ENCODE results near the gene KLK10.

KLK10 gene

DNA sequence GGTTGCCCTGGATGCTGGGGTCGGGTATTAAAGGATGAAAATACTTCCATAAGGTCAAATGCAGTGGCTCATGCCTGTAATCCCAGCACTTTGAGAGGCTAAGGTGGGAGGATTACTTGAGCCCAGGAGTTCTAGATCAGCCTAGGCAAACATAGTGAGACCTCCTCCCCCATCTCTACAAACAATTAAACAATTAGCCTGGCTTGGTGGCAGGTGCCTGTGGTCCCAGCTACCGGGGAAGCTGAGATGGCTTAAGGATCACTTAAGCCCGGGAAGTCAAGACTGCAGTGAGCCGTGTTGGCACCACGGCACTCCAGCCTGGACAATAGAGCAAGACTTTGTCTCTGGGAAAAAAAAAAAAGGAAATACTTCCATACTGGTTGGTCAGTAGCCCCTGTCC lies 5.4 kb upstream of the KLK10 start:
- H3K4me3 ChIP-seq (ENCODE audit: low read length), result no peak overlapping the region

DNA sequence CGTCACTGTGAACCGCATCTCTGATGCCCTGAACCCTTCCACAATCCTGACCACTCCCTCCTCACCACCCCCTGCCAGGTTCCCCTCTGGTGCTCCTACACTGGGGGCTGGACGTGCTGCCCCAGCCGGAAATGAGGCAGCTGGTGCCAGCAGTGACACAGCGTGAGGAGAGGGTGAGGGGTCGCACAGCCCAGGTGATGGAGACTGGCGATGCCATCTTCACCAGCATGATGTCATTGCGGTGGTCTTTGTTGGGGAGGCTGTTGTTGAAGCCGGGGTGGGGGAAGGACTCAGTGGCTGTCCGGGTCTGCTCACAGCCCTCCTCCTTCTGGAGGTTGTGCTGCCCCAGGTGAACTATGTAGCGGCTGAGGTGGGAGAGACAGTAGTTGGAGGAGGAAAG lies 4.4 kb upstream of the KLK10 start:
- no peak overlapping the region for H3K4me3 ChIP-seq (ENCODE audit: low read length)
- H3K36me3 ChIP-seq (ENCODE audit: control insufficient read depth, insufficient read depth, low read length), result no peaks in the 10 kb centered on the region
- H3K27me3 ChIP-seq (ENCODE audit: control insufficient read depth, insufficient read depth, low read length), result peaks cover 14% of the 10 kb centered on the region
- no peak overlapping the region for H3K9ac ChIP-seq (ENCODE audit: low read length)
- H3K4me1 ChIP-seq (ENCODE audit: control insufficient read depth, insufficient read depth, low read length), result peaks cover 21% of the 10 kb centered on the region
- H3K9me3 ChIP-seq (ENCODE audit: control insufficient read depth, low read length), result no peaks in the 10 kb centered on the region

More for the DNA sequence above, 5.4 kb upstream of the KLK10 start:
- Histone ChIP-seq H3K36me3 (ENCODE audit: control insufficient read depth, insufficient read depth, low read length) (no peaks in the 10 kb centered on the region), H3K27me3 (ENCODE audit: control insufficient read depth, insufficient read depth, low read length) (peaks cover 6% of the 10 kb centered on the region), H3K9ac (ENCODE audit: low read length) (no peak overlapping the region), H3K9me3 (ENCODE audit: control insufficient read depth, low read length) (no peaks in the 10 kb centered on the region), H3K4me1 (ENCODE audit: control insufficient read depth, insufficient read depth, low read length) (peaks cover 15% of the 10 kb centered on the region)

DNA sequence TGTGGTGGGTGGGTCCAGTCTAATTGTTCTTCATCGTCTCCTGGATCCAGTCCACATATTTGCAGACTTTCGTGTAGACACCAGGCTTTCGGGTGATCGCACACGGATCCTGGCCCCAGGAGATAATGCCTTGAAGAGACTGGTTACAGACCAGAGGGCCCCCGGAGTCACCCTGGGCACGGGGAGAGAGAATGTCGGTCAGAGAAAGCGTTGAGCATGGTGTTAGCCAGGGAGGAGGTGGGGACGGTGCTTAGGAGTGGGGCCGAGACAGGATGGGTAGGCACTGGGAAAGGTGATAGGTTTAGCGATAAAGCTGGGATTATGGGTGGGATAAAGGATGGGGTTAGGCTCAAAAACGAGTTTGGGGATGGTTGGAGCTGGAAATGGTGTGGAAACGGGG lies 3.0 kb upstream of the KLK10 start:
- Histone ChIP-seq H3K9ac (ENCODE audit: low read length) (no peak overlapping the region), H3K4me3 (ENCODE audit: low read length) (no peak overlapping the region), H3K27me3 (ENCODE audit: control insufficient read depth, insufficient read depth, low read length) (peaks cover 29% of the 10 kb centered on the region), H3K4me1 (ENCODE audit: control insufficient read depth, insufficient read depth, low read length) (peaks cover 21% of the 10 kb centered on the region), H3K9me3 (ENCODE audit: control insufficient read depth, low read length) (no peaks in the 10 kb centered on the region), H3K36me3 (ENCODE audit: control insufficient read depth, insufficient read depth, low read length) (no peaks in the 10 kb centered on the region)

DNA sequence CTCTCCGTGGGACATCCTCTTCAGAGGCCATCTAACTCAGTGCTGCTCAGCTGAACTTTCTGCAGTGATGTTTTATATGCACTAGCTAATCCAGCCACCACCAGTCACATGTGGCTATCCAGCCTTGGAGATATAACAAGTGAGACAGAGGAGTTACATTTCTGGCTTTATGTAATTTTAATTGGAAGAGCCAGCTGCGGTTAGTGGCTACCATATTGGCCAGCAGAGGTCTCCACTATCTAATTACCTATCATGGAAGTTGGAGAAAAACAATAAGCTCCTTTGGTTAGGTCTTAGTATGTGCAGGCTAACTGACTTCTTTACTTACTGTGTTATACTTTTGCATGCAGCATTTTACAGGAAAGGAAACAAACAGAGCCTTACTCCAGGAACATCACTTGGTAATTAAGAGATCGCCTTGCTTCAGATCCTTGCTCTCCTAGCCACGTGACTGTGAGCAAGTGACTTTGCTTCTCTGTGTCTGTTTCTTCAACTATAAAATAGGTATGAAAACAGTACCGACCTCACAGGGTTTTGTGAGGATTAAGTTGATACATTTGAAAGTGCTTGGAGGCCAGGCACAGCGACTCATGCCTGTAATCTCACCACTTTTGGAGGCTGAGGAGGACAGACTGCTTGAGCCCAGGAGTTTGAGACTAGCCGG lies 1.6 kb upstream of the KLK10 start:
- no peaks in the 10 kb centered on the region for H3K36me3 ChIP-seq (ENCODE audit: control insufficient read depth, insufficient read depth, low read length)
- no peak overlapping the region for H3K4me3 ChIP-seq (ENCODE audit: low read length)
- H3K27me3 ChIP-seq (ENCODE audit: control insufficient read depth, insufficient read depth, low read length), result peaks cover 39% of the 10 kb centered on the region
- H3K9ac ChIP-seq (ENCODE audit: low read length), result no peak overlapping the region
- H3K9me3 ChIP-seq (ENCODE audit: control insufficient read depth, low read length), result no peaks in the 10 kb centered on the region
- peaks cover 20% of the 10 kb centered on the region for H3K4me1 ChIP-seq (ENCODE audit: control insufficient read depth, insufficient read depth, low read length)

DNA sequence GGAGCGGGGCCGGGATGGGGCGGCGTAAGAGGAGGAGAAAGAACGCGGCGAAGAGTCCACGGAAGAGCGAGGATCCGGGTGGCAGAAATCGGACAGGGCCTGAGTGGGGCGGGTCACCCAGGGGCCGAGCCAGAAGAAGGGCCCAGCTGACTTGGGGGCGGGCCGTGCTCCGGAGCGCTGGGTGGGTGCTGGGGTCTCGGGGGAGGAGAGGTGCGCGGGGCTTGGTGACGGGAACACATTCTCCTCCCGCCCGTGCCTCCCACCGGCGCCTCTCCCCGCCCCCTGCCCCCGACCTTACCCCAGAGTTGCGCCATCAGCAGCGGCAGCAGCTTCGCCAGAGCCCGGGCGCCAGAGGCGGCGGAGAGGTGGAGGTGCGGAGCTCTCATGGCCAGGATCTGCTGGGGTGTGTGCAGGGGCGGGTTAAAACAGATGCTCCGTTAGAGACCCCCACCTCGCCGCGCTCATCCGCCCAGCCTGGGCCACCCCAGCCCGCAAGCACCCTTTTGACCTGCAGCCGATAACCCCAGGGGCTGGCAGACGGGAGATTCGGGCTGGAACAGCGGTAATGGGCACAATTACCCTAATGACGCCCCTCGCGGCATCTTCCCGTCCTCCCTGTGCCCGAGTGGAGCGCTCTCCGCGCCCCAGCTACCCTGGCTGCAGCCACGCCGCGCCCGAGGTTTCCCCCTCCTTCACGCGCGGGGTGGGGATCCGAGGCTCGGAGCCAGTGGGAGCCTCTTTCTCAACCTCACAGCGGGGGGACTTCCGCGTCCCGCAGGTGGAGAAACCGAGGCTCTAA lies 565 bp downstream of the KLK10 start:
- peaks cover 11% of the 10 kb centered on the region for H3K4me1 ChIP-seq (ENCODE audit: control insufficient read depth, insufficient read depth, low read length)
- H3K27me3 ChIP-seq (ENCODE audit: control insufficient read depth, insufficient read depth, low read length), result peaks cover 47% of the 10 kb centered on the region
- H3K4me3 ChIP-seq (ENCODE audit: low read length), result no peak overlapping the region
- H3K9ac ChIP-seq (ENCODE audit: low read length), result no peak overlapping the region
- no peaks in the 10 kb centered on the region for H3K36me3 ChIP-seq (ENCODE audit: control insufficient read depth, insufficient read depth, low read length)
- no peaks in the 10 kb centered on the region for H3K9me3 ChIP-seq (ENCODE audit: control insufficient read depth, low read length)

DNA sequence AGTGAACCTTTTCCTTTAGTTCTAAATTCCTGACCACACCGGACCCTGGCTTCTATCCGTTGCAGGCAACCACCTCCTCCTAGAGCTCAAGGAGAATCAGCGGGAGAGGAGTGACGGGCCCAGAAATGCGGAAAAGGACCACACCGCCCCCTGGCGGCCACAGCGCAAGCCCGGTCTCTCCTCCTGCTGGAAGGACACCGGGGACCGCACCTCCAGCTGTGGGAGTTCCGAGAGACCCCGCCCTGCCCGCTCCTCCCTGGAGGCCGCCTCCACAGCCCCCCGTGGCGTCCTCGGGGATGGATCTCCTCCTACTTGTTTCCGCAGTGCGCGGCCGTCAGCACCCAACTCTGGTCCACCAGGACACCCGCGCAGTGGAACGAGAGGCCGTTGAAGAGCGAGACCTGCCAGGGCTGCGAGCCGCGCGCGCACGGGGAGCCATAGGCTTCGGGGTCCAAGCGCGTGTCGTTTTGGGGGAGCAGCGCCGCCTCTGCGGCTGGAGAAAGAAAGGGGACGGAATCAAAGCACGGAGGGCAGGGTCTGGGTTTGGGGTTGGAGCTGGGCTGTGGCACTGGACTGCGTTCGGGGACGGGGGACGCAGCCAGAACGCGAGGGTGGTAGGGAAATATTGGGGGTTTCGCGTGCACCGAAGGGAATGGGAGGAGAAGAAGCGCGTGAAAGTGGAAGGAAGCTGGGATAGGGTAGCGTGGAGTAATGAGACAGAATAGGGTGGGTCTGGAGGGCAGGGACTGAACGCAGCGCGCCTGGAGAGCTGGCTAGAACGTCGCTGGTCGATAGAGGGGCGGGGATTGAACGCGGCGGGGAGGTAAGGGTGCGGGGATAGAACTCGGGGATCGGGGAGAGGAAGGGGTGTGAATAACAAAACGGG lies 2.5 kb downstream of the KLK10 start:
- H3K4me3 ChIP-seq (ENCODE audit: low read length), result peak overlapping the region; percentile 19
- no peaks in the 10 kb centered on the region for H3K36me3 ChIP-seq (ENCODE audit: control insufficient read depth, insufficient read depth, low read length)
- peaks cover 50% of the 10 kb centered on the region for H3K27me3 ChIP-seq (ENCODE audit: control insufficient read depth, insufficient read depth, low read length)
- no peak overlapping the region for H3K9ac ChIP-seq (ENCODE audit: low read length)
- H3K4me1 ChIP-seq (ENCODE audit: control insufficient read depth, insufficient read depth, low read length), result peaks cover 11% of the 10 kb centered on the region
- no peaks in the 10 kb centered on the region for H3K9me3 ChIP-seq (ENCODE audit: control insufficient read depth, low read length)

DNA sequence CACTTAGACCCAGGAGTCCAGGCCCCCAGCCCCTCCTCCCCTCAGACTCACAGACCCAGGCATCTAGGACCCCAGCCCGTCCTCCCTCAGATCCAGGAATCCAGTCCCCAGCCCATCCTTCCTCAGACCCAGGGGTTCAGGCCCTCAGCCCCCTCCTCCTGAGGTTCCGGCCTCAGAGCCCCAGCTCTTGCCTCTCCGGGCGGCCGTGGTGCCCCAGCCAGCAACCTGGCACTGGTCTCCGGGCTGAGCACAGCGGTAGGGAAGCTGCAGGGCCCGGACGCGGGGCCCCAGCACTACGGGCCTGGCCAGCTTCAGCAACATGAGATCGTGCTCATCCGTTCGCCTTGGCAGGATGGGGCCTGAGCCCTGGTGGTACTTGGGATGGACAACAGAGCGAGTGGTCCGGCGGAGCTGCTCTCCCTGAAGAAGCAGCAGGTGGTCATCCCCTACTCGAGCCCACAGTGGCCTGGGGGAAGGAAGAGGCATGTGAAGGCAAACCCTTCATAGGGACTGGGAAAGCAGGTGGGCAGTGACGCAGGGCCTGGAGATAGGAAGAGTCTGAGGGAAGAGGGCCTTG lies 3.7 kb downstream of the KLK10 start:
- peaks cover 50% of the 10 kb centered on the region for H3K27me3 ChIP-seq (ENCODE audit: control insufficient read depth, insufficient read depth, low read length)

DNA sequence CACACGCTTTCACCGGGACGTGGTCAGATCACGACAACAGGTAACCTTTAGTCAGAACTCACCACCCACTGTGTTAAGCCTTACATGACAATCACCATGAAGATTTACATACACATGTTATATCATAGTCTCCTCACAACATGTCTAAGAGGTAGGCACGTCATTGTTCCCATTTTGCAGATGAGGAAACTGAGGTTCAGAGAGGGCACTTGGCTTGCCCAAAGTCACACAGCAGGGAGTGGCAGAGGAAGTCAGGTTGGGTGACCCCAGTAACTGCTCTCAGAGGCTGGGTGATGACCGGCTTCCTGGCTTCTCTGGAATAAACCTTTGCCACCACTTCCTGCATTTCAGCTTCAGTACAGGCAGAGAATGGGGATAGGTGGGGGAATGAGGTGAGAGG lies 5.3 kb downstream of the KLK10 start:
- Histone ChIP-seq H3K9me3 (ENCODE audit: control insufficient read depth, low read length) (no peaks in the 10 kb centered on the region), H3K4me3 (ENCODE audit: low read length) (no peak overlapping the region), H3K4me1 (ENCODE audit: control insufficient read depth, insufficient read depth, low read length) (peaks cover 8% of the 10 kb centered on the region), H3K9ac (ENCODE audit: low read length) (no peak overlapping the region), H3K36me3 (ENCODE audit: control insufficient read depth, insufficient read depth, low read length) (no peaks in the 10 kb centered on the region), H3K27me3 (ENCODE audit: control insufficient read depth, insufficient read depth, low read length) (peaks cover 42% of the 10 kb centered on the region)

More for the DNA sequence above, 3.7 kb downstream of the KLK10 start:
- Histone ChIP-seq H3K9me3 (ENCODE audit: control insufficient read depth, low read length) (no peaks in the 10 kb centered on the region), H3K9ac (ENCODE audit: low read length) (no peak overlapping the region), H3K4me1 (ENCODE audit: control insufficient read depth, insufficient read depth, low read length) (peaks cover 11% of the 10 kb centered on the region), H3K4me3 (ENCODE audit: low read length) (no peak overlapping the region), H3K36me3 (ENCODE audit: control insufficient read depth, insufficient read depth, low read length) (no peaks in the 10 kb centered on the region)

DNA sequence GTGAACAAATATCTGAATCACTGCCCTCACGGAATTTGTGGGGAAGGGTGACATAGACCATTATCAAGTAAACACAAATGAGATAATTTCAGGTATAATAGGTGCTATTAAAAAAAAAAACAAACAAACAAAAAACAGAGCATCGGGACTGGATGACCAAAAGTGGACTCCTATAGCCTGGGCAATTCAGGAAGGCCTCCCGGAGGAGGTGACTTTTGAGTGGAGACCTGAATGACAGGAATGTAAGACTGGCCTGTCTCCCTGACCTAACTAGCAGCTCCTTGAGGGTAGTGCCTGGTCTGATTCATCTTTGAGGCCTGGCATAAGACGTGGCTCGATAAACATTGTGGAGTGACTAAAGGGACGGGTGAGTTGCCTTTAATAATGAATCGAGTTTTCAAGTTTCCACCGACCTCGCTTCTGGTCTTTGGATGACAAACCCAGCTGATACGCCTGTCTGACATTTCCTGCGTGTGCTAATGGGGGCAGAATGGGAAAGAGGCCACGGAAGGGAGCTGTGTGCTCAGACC lies 6.8 kb downstream of the KLK10 start:
- Histone ChIP-seq H3K27me3 (ENCODE audit: control insufficient read depth, insufficient read depth, low read length) (peaks cover 28% of the 10 kb centered on the region), H3K9me3 (ENCODE audit: control insufficient read depth, low read length) (no peaks in the 10 kb centered on the region), H3K4me1 (ENCODE audit: control insufficient read depth, insufficient read depth, low read length) (peaks cover 5% of the 10 kb centered on the region), H3K4me3 (ENCODE audit: low read length) (no peak overlapping the region), H3K9ac (ENCODE audit: low read length) (no peak overlapping the region), H3K36me3 (ENCODE audit: control insufficient read depth, insufficient read depth, low read length) (no peaks in the 10 kb centered on the region)

DNA sequence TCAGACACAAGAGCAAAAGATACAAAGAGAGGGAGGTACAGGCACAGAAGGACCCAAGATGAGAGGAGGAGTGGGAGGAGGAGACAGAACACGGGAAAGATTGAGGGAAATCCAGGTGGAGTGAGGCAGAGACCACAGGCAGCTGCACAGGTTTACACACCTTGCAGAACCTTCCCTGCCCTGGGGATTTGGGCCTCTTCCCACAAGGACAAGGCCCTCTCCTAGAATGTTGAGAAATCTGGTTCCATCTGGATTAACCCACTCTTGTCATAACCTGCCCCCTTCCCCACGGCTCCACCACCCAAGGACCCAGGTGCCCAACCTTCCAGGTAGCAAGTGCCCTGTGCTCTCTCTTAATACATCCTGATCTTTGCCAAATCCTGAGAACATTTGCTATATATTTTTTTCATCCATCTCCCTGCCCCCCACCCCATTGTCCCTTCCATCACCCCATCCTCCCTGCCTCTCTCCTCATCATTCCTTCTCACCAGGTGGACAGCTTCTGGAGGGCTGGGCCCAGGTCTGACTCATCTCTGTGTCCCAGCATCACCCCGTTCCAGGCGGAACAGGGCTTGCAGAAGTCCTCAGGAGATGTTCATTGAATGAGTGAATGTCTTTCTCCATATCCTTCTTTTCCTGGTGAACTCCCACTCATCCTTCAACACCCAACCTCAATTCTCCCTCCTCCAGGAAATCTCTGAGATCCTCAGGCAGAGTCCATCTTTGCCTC lies 9.3 kb downstream of the KLK10 start:
- no peak overlapping the region for H3K4me3 ChIP-seq (ENCODE audit: low read length)
- no peak overlapping the region for H3K9ac ChIP-seq (ENCODE audit: low read length)
- no peaks in the 10 kb centered on the region for H3K9me3 ChIP-seq (ENCODE audit: control insufficient read depth, low read length)
- peaks cover 13% of the 10 kb centered on the region for H3K27me3 ChIP-seq (ENCODE audit: control insufficient read depth, insufficient read depth, low read length)
- H3K4me1 ChIP-seq (ENCODE audit: control insufficient read depth, insufficient read depth, low read length), result no peaks in the 10 kb centered on the region
- no peaks in the 10 kb centered on the region for H3K36me3 ChIP-seq (ENCODE audit: control insufficient read depth, insufficient read depth, low read length)

Measured in mucosa of stomach (tissue), 1 donor.